GM12873 (cell line): ENCODE measurements around the gene SPATA31D1.

Source experiments
- CTCF ChIP-seq: IDR thresholded peaks from 2 replicates; pipeline ENCODE4 v1.5.1; 2012; ENCODE audit warnings: low read depth, mild to moderate bottlenecking, moderate library complexity, low read length, control low read depth; ENCODE audit not compliant: insufficient read depth; ENCODE audit errors: missing control alignments

Gene SPATA31D1

GRCh38 chr9:81971727-81972126 lies 16.8 kb upstream of the SPATA31D1 start:
- no peak for TF ChIP-seq CTCF

DNA sequence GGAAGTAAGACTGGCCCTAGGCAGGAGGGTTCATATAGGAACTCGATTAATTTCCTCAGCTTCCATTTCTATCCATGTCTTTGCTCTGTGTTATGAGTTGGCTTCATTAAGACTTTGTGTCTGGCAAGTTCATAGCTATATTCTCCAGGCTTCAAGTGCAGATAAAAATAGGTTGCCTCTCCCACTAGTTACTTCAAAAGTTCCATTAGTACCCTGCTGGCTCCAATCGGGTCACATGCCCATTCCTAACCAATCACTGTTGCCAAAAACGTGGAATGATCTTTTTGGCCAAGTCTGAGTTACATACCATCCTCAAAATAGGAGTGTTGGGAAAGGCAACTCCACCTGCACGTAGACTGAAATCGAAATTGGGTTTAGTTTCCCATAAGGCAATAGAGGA lies 13.8 kb upstream of the SPATA31D1 start:
- TF ChIP-seq CTCF, result no peak

DNA sequence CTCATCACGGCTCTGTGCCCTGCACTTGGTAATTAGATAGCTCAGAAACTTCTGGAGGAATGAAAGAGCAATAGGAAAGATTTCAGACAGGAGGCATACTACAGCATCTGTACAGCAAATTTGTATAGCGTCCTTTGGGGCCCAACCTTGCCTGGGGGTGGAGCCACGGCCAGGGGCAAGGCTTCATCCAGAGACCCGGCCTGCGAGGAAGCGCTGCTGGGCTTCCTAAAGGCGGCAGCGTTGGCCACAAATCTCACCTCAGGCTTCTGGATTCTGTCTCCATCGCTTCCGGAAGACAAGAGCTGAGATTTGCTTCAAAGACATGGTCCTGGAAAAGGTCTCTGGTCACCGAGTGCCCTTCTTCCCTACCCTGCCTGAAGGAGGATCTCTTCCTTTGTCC lies 12.2 kb upstream of the SPATA31D1 start:
- no peak for TF ChIP-seq CTCF

DNA sequence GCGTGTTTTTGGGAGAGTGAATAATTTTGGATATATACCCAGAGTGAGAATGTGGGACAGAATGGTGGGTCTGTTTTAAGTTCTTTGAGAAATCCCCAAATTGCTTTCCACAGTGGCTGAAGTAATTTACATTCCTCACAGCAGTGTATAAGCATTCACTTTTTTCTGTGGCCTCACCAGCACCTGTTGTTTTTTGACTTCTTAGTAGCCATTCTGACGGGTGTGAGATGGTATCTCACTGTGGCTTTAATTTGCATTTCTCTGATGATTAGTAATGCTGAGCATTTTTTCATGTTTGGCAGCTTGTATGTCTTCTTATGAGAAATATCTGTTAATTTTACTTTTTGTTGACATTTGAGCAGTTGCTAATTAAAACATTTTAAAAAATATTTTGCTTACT lies 9.4 kb upstream of the SPATA31D1 start:
- no peak for TF ChIP-seq CTCF

- no peak for TF ChIP-seq CTCF
Measured at GRCh38 chr9:81980568-81980967, 8.0 kb upstream of the SPATA31D1 start.

GRCh38 chr9:81981883-81982282 lies 6.7 kb upstream of the SPATA31D1 start:
- TF ChIP-seq CTCF, result no peak

DNA sequence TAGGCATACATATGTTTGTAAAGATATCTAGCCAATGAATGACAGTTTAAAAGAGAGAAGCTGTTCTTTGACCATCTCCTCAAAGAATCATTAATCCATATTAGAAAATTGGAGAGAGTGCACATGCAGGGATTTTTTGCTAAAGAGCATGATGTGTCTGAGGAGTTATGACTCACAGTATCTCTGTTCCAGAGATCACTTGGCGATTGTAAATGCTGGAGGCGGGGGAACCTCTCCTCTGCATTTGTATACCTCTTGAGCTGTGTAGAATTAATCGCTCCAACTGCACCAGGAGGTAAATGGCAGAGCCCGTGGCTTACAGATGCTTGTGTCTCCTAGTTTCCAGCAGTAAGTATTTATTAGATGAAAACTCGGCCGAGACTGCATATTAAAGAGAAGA lies 3.6 kb upstream of the SPATA31D1 start:
- TF ChIP-seq CTCF, result no peak

DNA sequence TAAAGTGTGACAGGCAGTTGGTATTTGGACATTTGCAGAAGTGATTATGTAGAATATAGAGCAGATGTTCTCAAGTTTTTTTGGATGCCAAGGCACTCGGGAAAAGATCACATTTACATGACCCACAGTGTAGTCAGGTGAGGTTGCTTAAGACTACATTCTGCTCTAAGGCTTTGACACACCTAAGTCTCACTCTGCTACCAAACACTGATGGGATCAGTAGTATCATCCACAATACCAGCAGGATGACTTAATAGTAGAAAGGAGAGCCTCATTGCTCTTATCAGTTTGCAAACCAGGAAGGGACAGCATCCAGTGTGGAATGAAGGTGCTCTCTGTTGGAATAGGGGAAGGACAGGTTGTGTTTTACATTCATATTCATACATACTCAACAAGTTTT lies 2.5 kb upstream of the SPATA31D1 start:
- TF ChIP-seq CTCF, result no peak
